GM18499 (cell line): ENCODE data around the gene SUCO.
A peak's percentile ranks its signal among the peaks of the same experiment; 100 is the strongest.
"Not testable (repeated sequence)": the region's sequence is repeated elsewhere in the genome, so short reads cannot be mapped to it uniquely, and the experiment has no call there.

Experiments used
- ATAC-seq: cut with Tn5 transposase; IDR thresholded peaks from one replicate; pipeline ENCODE4 v1.9.1; 2021; ENCODE audit warnings: moderate number of reproducible peaks; ENCODE audit not compliant: insufficient read depth, unreplicated experiment

The SUCO gene

GRCh38 chr1:172532700-172533512, at the start of gene SUCO:
TSS of gene SUCO (plus strand) at chr1:172533150. CDS start at chr1:172533436, 286 bp downstream.
- ATAC-seq: peak; percentile 76

- no peak for ATAC-seq
Observed at GRCh38 chr1:172483448-172483847, 49.5 kb upstream of the SUCO start.

GRCh38 chr1:172484252-172484651, 48.7 kb upstream of the SUCO start:
- no peak for ATAC-seq

GRCh38 chr1:172485626-172486025, 47.3 kb upstream of the SUCO start:
- no peak for ATAC-seq

GRCh38 chr1:172486805-172487454, 46.0 kb upstream of the SUCO start:
- no peak for ATAC-seq

GRCh38 chr1:172487550-172487949, 45.4 kb upstream of the SUCO start:
- no peak for ATAC-seq

GRCh38 chr1:172488393-172488792, 44.6 kb upstream of the SUCO start:
- no peak for ATAC-seq

- no peak for ATAC-seq
Observed at GRCh38 chr1:172489847-172490246, 43.1 kb upstream of the SUCO start.

GRCh38 chr1:172492421-172492820, 40.5 kb upstream of the SUCO start:
- ATAC-seq: no peak

GRCh38 chr1:172494166-172494565, 38.8 kb upstream of the SUCO start:
- no peak for ATAC-seq

- ATAC-seq: not testable (repeated sequence)
Observed at GRCh38 chr1:172496127-172496526, 36.8 kb upstream of the SUCO start.

- no peak for ATAC-seq
Observed at GRCh38 chr1:172496678-172497077, 36.3 kb upstream of the SUCO start.

GRCh38 chr1:172497230-172497629, 35.7 kb upstream of the SUCO start:
- ATAC-seq: no peak

GRCh38 chr1:172498857-172499256, 34.1 kb upstream of the SUCO start:
- no peak for ATAC-seq

GRCh38 chr1:172499636-172500141, 33.3 kb upstream of the SUCO start:
- no peak for ATAC-seq

GRCh38 chr1:172500207-172500606, 32.7 kb upstream of the SUCO start:
- no peak for ATAC-seq

- no peak for ATAC-seq
Observed at GRCh38 chr1:172507741-172508140, 25.2 kb upstream of the SUCO start.

- ATAC-seq: no peak
Observed at GRCh38 chr1:172510479-172510878, 22.5 kb upstream of the SUCO start.

- no peak for ATAC-seq
Observed at GRCh38 chr1:172512591-172512990, 20.4 kb upstream of the SUCO start.

GRCh38 chr1:172513479-172513878, 19.5 kb upstream of the SUCO start:
- no peak for ATAC-seq

- no peak for ATAC-seq
Observed at GRCh38 chr1:172514108-172514507, 18.8 kb upstream of the SUCO start.

GRCh38 chr1:172515436-172515835, 17.5 kb upstream of the SUCO start:
- no peak for ATAC-seq
